Naive thymus-derived CD4-positive, alpha-beta T cell (primary cell): ENCODE results near the gene BIRC2. TPM values are rescaled to one million over a fixed set of nuclear protein-coding genes. Genes with fewer than 3 reads are reported as not detected.
"Not testable (repeated sequence)": the region's sequence is repeated elsewhere in the genome, so short reads cannot be mapped to it uniquely, and the experiment has no call there.

ENCODE experiments used
- ATAC-seq: fragments of 150-1000 bp; cut with Tn5 transposase; 2 replicates; pipeline ENCODE4 v1.10.0; 2021; ENCODE audit warnings: mild to moderate bottlenecking, moderate library complexity
- CTCF ChIA-PET: fragments of 350-600 bp; sonication (Branson Sonifier 250); formaldehyde crosslinking; loops from one replicate; lab custom pipeline; 2021; ENCODE audit warnings: antibody characterized with exemption; lab: Charles Lee
- POLR2A ChIA-PET: fragments of 350-600 bp; sonication (Branson Sonifier 250); formaldehyde crosslinking; loops from one replicate; lab custom pipeline; 2021; ENCODE audit warnings: antibody characterized with exemption, inconsistent platforms; lab: Charles Lee
- DNase-seq, 9 donors: peaks; one replicate each; pipeline versions ENCODE4 v3.0.0 to v3.0.0-alpha.2; 2020 to 2022; ENCODE audit warnings: mixed read lengths in 1 of 9
- H3K27ac ChIP-seq: one replicate; pipeline ENCODE4 v1.7.0; 2013; ENCODE audit warnings: mild to moderate bottlenecking, low read depth, low read length, moderate library complexity
- H3K27me3 ChIP-seq, 2 donors: one replicate each; pipeline ENCODE4 v1.7.0; 2013; ENCODE audit warnings: low read length in 2 of 2, mild to moderate bottlenecking in 2 of 2, moderate library complexity in 2 of 2; ENCODE audit not compliant: control insufficient read depth in 2 of 2, insufficient read depth in 2 of 2
- H3K36me3 ChIP-seq, 3 experiments: 1 replicate in 2 of 3; 2 replicates in 1 of 3; pipeline ENCODE4 v1.7.0; 2013; ENCODE audit warnings: low read length in 3 of 3, mild to moderate bottlenecking in 3 of 3, moderate library complexity in 1 of 3; ENCODE audit not compliant: insufficient read depth in 3 of 3, control insufficient read depth in 2 of 3
- H3K4me1 ChIP-seq, 2 donors: one replicate each; pipeline ENCODE4 v1.7.0; 2013; ENCODE audit warnings: low read length in 2 of 2, mild to moderate bottlenecking in 2 of 2, moderate library complexity in 1 of 2; ENCODE audit not compliant: control insufficient read depth in 2 of 2, insufficient read depth in 2 of 2
- H3K4me3 ChIP-seq: 2 replicates; pipeline ENCODE4 v1.7.0; 2013; ENCODE audit warnings: mild to moderate bottlenecking, low read length
- H3K9me3 ChIP-seq, 3 experiments: 1 replicate in 2 of 3; 2 replicates in 1 of 3; pipeline ENCODE4 v1.7.0; 2013; ENCODE audit warnings: low read length in 3 of 3; ENCODE audit not compliant: control insufficient read depth in 2 of 3
- H3K27ac Mint-ChIP-seq, 9 donors: one replicate each; pipeline ENCODE4 v1.8.0; 2020 to 2022; ENCODE audit warnings: mixed read lengths in 9 of 9, mild to moderate bottlenecking in 8 of 9, moderate library complexity in 5 of 9, inconsistent platforms in 2 of 9
- H3K27me3 Mint-ChIP-seq, 5 donors: one replicate each; pipeline ENCODE4 v1.8.0; 2021 to 2022; ENCODE audit warnings: mixed read lengths in 5 of 5, mild to moderate bottlenecking in 1 of 5
- H3K36me3 Mint-ChIP-seq, 5 donors: one replicate each; pipeline ENCODE4 v1.8.0; 2020 to 2022; ENCODE audit warnings: mixed read lengths in 5 of 5, mild to moderate bottlenecking in 3 of 5, inconsistent platforms in 1 of 5
- H3K4me1 Mint-ChIP-seq, 7 donors: one replicate each; pipeline ENCODE4 v1.8.0; 2020 to 2022; ENCODE audit warnings: mixed read lengths in 7 of 7, mild to moderate bottlenecking in 3 of 7, inconsistent platforms in 1 of 7
- H3K4me3 Mint-ChIP-seq, 10 donors: one replicate each; pipeline ENCODE4 v1.8.0; 2020 to 2022; ENCODE audit warnings: mild to moderate bottlenecking in 10 of 10, mixed read lengths in 10 of 10, moderate library complexity in 6 of 10, inconsistent platforms in 2 of 10
- H3K9me3 Mint-ChIP-seq, 11 donors: one replicate each; pipeline ENCODE4 v1.8.0; 2020 to 2022; ENCODE audit warnings: mixed read lengths in 11 of 11, mild to moderate bottlenecking in 4 of 11, inconsistent platforms in 1 of 11, moderate library complexity in 1 of 11
- intact Hi-C, 2 donors: fragments of 100-400 bp; cut with micrococcal nuclease; formaldehyde crosslinking; loops; one replicate each; pipeline ENCODE4 v1.15.1; 2023
- polyA plus RNA-seq, 2 donors: library from polyadenylated mRNA; unstranded; fragments of 300-500 nt; fragmentation: Illumina TruSeq; gene quantifications; one replicate each; pipeline ENCODE4 v1.2.3, GENCODE V29; 2021
- total RNA-seq, 6 experiments: library from RNA in 5 of 6; stranded (reverse) in 5 of 6; gene quantifications; 1 replicate in 5 of 6; 2 replicates in 1 of 6; pipeline ENCODE4 v1.2.3 and lab custom pipeline; 2021 to 2026

The BIRC2 gene
- total RNA-seq: 100 to 1,000 TPM in 1 of 5 experiments, 10 to 100 TPM in 4; 37.5 to 103 (median 72.0) TPM
- 10 to 100 TPM; 35.2 to 42.8 TPM for polyA plus RNA-seq
- 210 reads per million, percentile 93 among the genes with 10 or more reads in this experiment for total RNA-seq (lab: John Stamatoyannopoulos, UW)

GRCh38 chr11:102346748-102347461, at the start of gene BIRC2:
Gene BIRC2, plus strand, starts transcription at chr11:102347214. Its CDS starts 2,641 bp downstream, at chr11:102349855.
- Histone ChIP-seq H3K27me3 (no peaks in the 10 kb centered on the region), H3K4me1 (peaks cover 17% of the 10 kb centered on the region in 2 donors), H3K9me3 (no peaks in the 10 kb centered on the region), H3K4me3 (peak within 1 kb of the TSS; percentile 96), H3K27ac (peak within 1 kb of the TSS; percentile 99), H3K36me3 (peaks cover 0 to 15% (median 0%) of the 10 kb centered on the region in 3 experiments)
- Mint-ChIP-seq H3K9me3 (peaks cover 0 to 1% (median 0%) of the 10 kb centered on the region in 11 donors), H3K4me1 (peaks cover 29 to 48% (median 44%) of the 10 kb centered on the region in 7 donors), H3K27ac (peak within 1 kb of the TSS; percentile 97 to 100 (median 99)), H3K4me3 (peak within 1 kb of the TSS; percentile 81 to 98 (median 96)), H3K27me3 (no peaks in the 10 kb centered on the region), H3K36me3 (peaks cover 0 to 22% (median 8%) of the 10 kb centered on the region in 5 donors)
- ChIA-PET CTCF (interaction anchor here (0.6 to 1.1 kb wide), 2 partner anchors 14 to 20 kb away, joined by 3 to 9 read pairs; no protein-coding TSS in a partner anchor), POLR2A (interaction anchor here (1.5 to 4.4 kb wide), 2 partner anchors 13 to 57 kb away, joined by 4 to 55 read pairs; no protein-coding TSS in a partner anchor)
- ATAC-seq (peak; percentile 91), DNase-seq (peak; percentile 93 to 98 (median 95))
- intact Hi-C loops: loop anchor here (1.0 to 5.0 kb wide), 13 partner anchors 14 to 762 kb away; partner anchors contain the start of genes BIRC3 (in 2 of the 2), DYNC2H1 (in 1 of the 2) and TMEM123 (in 1 of the 2)

DNA sequence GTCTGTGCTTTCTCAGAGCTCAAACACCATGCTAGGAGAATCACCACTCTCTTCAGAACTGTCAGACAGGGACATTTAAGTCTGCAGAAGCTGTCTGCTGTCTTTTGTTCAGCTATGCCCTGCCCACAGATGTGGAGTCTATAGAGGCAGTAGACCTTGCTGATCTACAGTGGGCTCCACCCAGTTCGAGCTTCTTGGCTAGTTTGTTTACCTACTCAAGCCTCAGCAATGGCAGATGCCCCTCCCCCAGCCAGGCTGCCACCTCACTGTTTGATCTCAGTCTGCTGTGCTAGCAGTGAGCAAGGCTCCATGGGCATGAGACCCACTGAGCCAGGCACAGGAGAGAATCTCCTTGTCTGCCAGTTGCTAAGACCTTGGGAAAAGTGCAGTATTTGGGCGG, 46.2 kb upstream of the BIRC2 start:
- H3K27me3 ChIP-seq, H3K27me3 Mint-ChIP-seq, H3K36me3 ChIP-seq, intact Hi-C loops, H3K9me3 ChIP-seq: not testable (repeated sequence)
- peak overlapping the region; percentile 20 for H3K27ac ChIP-seq
- CTCF ChIA-PET: interaction anchor here (1.0 to 14.9 kb wide), 4 partner anchors 12 to 50 kb away, joined by 4 to 354 read pairs (median 5); partner anchors contain the start of gene BIRC3
- peaks cover 43 to 57% of the 10 kb centered on the region in 2 donors for H3K4me1 ChIP-seq
- ATAC-seq (peak; percentile 73), DNase-seq (peak in 7 of 9 donors; percentile 49 to 81 (median 68))
- Mint-ChIP-seq H3K4me3 (peak overlapping the region in 9 of 10 donors; percentile 5 to 72 (median 50)), H3K9me3 (peaks cover 5 to 39% (median 15%) of the 10 kb centered on the region in 11 donors), H3K27ac (peak overlapping the region; percentile 44 to 89 (median 73)), H3K4me1 (peaks cover 31 to 73% (median 59%) of the 10 kb centered on the region in 7 donors), H3K36me3 (peaks cover 6 to 63% (median 15%) of the 10 kb centered on the region in 5 donors)
- POLR2A ChIA-PET: interaction anchor here (0.9 to 5.4 kb wide), 9 partner anchors 11 to 153 kb away, joined by 3 to 40 read pairs (median 4); partner anchors contain the start of gene BIRC3
- peak overlapping the region; percentile 25 for H3K4me3 ChIP-seq

DNA sequence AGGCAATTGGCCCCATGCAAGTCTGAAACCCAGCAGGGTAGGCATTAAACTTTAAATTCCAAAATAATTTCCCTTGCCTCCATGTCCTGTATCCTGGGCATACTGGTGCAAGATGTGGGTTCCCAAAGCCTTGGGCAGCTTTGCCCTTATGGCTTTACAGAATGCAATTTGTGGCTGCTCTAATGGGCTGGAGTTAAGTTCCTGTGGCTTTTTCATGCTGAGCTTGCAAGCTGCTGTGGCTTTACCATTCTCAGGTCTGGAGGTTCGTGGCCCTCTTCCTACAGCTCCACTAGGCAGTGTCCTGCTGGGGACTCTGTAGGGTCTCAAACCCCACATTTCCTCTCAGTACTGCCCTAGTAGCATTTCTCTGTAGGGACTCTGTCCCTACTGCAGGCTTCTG, 44.8 kb upstream of the BIRC2 start:
- Mint-ChIP-seq H3K27ac (peak overlapping the region in 5 of 9 donors; percentile 22 to 89 (median 70)), H3K9me3 (peaks cover 5 to 36% (median 15%) of the 10 kb centered on the region in 11 donors), H3K36me3 (peaks cover 6 to 58% (median 15%) of the 10 kb centered on the region in 5 donors), H3K4me3 (peak overlapping the region in 4 of 10 donors; percentile 36 to 60 (median 52)), H3K27me3 (no peaks in the 10 kb centered on the region), H3K4me1 (peaks cover 45 to 84% (median 73%) of the 10 kb centered on the region in 7 donors)
- Histone ChIP-seq H3K9me3 (peaks cover 0 to 9% (median 4%) of the 10 kb centered on the region in 3 experiments), H3K27ac (no peak overlapping the region), H3K27me3 (no peaks in the 10 kb centered on the region), H3K4me1 (peaks cover 54 to 71% of the 10 kb centered on the region in 2 donors), H3K4me3 (peak overlapping the region; percentile 1), H3K36me3 (no peaks in the 10 kb centered on the region)
- ATAC-seq: no peak
- ChIA-PET POLR2A (interaction anchor here (5.4 kb wide), 1 partner anchor 11 kb away, joined by 40 read pairs; no protein-coding TSS in a partner anchor), CTCF (interaction anchor here (0.7 kb wide), 1 partner anchor 8 kb away, joined by 3 read pairs; no protein-coding TSS in a partner anchor)
- DNase-seq: no peak
- intact Hi-C loops: loop anchor here in 1 of 2 donors (1.0 kb wide), 1 partner anchor 8 kb away; no protein-coding TSS in a partner anchor

DNA sequence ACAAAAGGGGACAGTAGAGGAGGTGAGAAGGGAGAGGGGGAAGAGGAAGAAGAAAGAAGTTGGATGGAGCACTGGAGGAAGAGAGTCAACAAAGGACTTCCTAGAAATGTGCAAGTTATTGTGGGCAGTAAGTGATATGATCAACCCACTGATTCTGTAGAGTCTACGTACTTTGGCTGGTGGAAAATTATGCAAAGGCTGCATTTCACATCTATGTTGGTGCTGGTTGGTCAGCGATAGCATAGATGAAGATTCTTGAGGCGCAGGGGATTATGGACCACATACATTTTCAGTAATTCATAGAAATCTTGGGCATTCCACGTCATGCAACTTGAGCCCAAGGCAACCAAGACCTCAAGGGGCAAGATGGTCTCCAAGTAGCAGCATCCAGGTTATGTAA, 42.3 kb upstream of the BIRC2 start:
- Mint-ChIP-seq H3K27me3 (no peaks in the 10 kb centered on the region), H3K9me3 (peaks cover 5 to 36% (median 15%) of the 10 kb centered on the region in 11 donors), H3K4me3 (peak overlapping the region in 9 of 10 donors; percentile 21 to 70 (median 55)), H3K27ac (peak overlapping the region; percentile 26 to 96 (median 93)), H3K36me3 (peaks cover 6 to 41% (median 18%) of the 10 kb centered on the region in 5 donors), H3K4me1 (peaks cover 49 to 87% (median 76%) of the 10 kb centered on the region in 7 donors)
- ChIA-PET CTCF (no interaction called here), POLR2A (no interaction called here)
- intact Hi-C loops: loop anchor here in 1 of 2 donors (5.0 kb wide), 1 partner anchor 43 kb away; the partner anchor contains the start of gene BIRC2
- Histone ChIP-seq H3K27ac (peak overlapping the region; percentile 8), H3K9me3 (peaks cover 0 to 9% (median 4%) of the 10 kb centered on the region in 3 experiments), H3K4me1 (peaks cover 56 to 86% of the 10 kb centered on the region in 2 donors), H3K27me3 (no peaks in the 10 kb centered on the region), H3K4me3 (peak overlapping the region; percentile 28), H3K36me3 (no peaks in the 10 kb centered on the region)
- ATAC-seq: peak; percentile 18
- no peak for DNase-seq

GRCh38 chr11:102305352-102306047, 41.5 kb upstream of the BIRC2 start:
- Mint-ChIP-seq H3K36me3 (peaks cover 6 to 35% (median 19%) of the 10 kb centered on the region in 5 donors), H3K4me1 (peaks cover 41 to 82% (median 69%) of the 10 kb centered on the region in 7 donors), H3K27me3 (no peaks in the 10 kb centered on the region), H3K9me3 (peaks cover 5 to 36% (median 15%) of the 10 kb centered on the region in 11 donors), H3K4me3 (peak overlapping the region; percentile 18 to 84 (median 61)), H3K27ac (peak overlapping the region; percentile 83 to 96 (median 93))
- H3K4me1 ChIP-seq: peaks cover 55 to 82% of the 10 kb centered on the region in 2 donors
- intact Hi-C loops: loop anchor here (1.0 to 5.0 kb wide), 3 partner anchors 11 to 42 kb away; partner anchors contain the start of genes BIRC2 (in 1 of the 2) and BIRC3 (in 1 of the 2)
- DNase-seq (no peak), ATAC-seq (no peak)
- H3K36me3 ChIP-seq: no peaks in the 10 kb centered on the region
- H3K27ac ChIP-seq: peak overlapping the region; percentile 68
- peaks cover 0 to 9% (median 4%) of the 10 kb centered on the region in 3 experiments for H3K9me3 ChIP-seq
- H3K27me3 ChIP-seq: no peaks in the 10 kb centered on the region
- H3K4me3 ChIP-seq: peak overlapping the region; percentile 14
- CTCF ChIA-PET: interaction anchor here (0.9 to 17.6 kb wide), 5 partner anchors 10 to 37 kb away, joined by 3 to 354 read pairs (median 16); partner anchors contain the start of gene BIRC3
- POLR2A ChIA-PET: interaction anchor here (0.6 to 4.0 kb wide), 12 partner anchors 11 to 308 kb away, joined by 3 to 89 read pairs (median 4); partner anchors contain the start of gene BIRC3
